Neural progenitor cell (in vitro differentiated cells): ENCODE data around the gene PAQR8.

Experiments used
- CTCF ChIP-seq: fragments of 200-600 bp; sonication (generic); IDR thresholded peaks from 2 replicates; pipeline ENCODE4 v1.5.1; 2017; ENCODE audit warnings: antibody characterized with exemption, mild to moderate bottlenecking
- EZH2 ChIP-seq: fragments of 200-600 bp; sonication (generic); IDR thresholded peaks from 2 replicates; pipeline ENCODE4 v1.6.1; 2017; ENCODE audit warnings: antibody characterized with exemption, mild to moderate bottlenecking, moderate library complexity

- TF ChIP-seq CTCF (no peak), EZH2 (no peak)
These were observed 64.7 kb downstream of the PAQR8 start for GRCh38 chr6:52426667-52427066.
